HG02885 (cell line): ENCODE measurements around the gene THOC1.

Experiments
- ATAC-seq: cut with Tn5 transposase; IDR thresholded peaks from one replicate; pipeline ENCODE4 v1.9.1; 2021; ENCODE audit warnings: mild to moderate bottlenecking; ENCODE audit not compliant: unreplicated experiment, poor library complexity

THOC1 gene

DNA sequence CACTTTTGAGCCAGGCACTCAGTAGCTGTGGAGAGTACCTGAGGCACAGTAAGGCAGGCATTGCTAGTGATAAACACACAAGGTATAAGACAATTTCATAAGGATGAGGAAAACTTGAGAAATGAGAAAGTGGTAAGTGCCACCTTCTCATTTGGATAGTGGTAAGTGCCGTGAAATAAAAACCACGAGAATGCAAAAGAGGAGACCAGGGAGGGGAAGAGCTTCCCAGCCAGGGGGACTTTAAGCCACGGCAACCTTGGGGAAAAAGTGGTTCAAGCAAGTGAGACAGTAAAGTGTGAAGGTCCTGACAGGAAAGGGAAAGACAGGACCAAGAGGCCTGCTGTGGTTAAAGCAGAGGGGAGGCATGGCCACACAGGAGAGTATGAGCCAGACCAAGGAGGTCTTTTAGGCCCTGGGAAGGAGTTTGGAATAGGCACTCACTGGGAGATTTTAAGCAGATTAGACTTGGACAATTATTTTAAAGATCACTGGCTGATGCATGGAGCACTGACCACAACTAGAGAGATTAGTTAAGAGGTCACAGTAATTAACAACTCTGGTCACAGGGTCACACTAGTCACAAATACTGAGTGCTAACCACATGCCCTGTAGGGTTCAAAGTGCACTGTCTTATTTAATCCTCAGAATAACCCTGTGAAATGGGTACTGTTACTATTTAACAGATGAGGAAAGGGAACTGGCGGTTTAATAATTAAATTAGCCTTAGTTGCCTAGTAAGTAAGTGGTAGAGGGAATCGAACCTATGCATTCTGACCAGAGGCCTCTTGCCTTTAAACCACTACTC, 50.1 kb downstream of the THOC1 start:
- no peak for ATAC-seq

DNA sequence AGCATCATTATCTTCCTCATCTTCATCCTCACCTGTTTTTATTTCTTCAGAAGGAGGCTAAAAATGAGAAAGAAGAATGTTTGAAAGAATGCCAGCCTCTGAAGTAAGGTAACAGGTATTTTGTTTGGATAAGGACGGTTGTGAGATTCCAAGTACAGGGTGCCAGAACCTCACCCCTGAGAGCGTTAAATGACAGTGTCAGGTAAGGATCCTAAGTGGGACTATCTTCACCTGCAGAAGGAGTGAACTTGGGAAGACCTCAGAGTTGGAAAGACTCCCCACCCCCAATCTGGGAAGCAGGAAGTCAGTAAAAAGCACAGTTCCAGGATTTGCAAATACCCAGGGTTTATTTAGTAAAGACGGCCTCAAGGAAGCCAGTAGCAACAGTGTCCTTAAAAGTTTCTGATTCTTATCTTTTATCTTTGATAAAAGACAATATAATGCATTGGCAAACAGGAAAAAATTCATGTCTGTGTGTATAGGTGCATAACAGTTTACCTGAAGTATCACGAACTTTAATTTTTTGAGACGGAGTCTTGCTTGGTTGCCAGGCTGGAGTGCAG, 52.3 kb downstream of the THOC1 start:
- no peak for ATAC-seq

DNA sequence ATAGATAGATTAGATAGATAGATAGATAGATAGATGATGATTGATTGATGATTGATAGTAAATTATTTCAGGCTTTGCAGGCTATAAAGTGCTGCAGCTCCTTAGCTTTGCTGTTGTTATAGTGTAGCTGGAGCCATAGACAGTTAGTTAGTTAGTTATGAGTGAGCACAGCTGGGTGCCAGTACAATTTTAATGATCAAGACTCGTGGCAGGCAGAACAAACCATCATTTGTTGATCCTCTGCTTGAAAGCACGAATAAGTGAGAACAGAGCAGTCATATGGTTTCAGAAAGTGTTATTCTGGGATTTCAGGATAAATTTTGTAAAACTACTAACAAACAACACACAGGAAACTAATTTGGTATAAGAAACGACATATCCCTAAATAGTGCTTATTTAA, 53.9 kb downstream of the THOC1 start:
- no peak for ATAC-seq

DNA sequence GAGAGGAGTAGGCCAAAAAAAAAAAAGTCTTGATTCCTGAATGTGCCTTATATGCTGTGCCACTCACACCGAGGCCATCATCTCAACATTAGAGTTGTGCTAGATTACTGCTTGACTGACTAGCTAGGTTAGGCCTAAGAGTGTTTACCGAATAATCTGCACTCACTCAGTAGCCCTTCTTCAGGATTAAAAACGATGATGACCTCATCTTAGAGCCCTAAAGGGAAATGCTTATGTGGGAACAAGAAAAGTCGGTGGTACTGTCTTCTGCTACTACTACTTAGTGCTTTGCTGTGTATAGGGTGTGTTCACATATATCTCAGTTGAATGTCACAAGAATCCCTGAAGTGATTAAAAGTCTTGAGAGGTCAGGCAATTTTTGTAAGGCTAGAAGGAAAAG, 54.3 kb downstream of the THOC1 start:
- ATAC-seq: no peak

DNA sequence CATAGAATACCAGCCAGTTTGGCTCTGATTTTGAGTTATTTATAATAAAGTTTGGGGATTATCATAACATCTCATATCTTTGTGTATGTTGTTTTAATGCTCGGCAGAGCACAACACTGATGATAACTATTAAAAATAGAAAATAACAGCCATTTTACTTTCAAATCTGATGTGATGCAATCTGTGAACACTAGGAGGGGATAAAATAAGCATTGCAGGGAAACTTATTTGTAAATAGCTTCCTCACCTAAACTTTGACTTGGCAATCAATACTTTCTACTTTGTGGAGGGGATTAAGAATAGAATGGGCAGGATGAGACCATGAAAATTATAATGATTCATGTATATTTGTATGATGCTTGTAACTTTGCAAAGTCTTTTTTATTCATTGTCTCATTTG, 55.1 kb downstream of the THOC1 start:
- ATAC-seq: no peak

DNA sequence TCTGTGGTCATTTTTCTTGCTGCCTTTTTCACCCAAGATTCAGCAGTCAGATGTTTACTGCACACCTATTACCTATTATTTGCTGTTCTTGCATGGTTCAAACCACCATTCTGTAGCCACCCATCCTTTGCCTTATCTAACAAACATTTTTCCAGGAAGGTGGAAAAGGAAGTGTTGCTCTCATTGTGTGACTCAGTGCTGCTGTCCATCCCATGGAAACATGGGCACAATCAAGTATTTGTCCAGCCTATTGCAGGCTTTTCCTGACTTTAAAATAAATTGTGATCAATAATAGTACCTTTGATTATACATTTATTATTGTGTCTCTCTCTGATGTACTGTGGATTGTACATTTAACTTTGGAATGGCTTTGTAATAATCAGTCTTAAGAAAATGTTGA, 56.3 kb downstream of the THOC1 start:
- no peak for ATAC-seq

DNA sequence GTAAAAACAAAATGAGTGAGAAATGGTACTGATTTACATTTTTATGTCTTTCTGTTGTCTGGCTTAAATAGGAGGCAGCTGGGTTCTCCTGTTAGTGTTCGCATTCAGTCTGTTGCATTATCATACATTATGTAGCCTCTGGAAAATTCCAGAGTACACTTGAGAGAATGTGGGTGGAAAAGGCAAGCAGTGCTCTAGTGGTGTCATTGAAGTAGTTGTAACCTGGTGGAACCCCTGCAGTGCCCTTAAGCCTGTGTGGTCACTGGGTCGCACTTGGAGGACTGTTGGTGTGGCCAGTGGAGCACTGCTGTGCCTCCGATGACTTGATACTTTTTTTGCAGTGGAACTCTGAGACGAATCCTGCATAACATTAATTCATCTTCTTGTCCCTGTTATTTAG, 57.1 kb downstream of the THOC1 start:
- no peak for ATAC-seq

DNA sequence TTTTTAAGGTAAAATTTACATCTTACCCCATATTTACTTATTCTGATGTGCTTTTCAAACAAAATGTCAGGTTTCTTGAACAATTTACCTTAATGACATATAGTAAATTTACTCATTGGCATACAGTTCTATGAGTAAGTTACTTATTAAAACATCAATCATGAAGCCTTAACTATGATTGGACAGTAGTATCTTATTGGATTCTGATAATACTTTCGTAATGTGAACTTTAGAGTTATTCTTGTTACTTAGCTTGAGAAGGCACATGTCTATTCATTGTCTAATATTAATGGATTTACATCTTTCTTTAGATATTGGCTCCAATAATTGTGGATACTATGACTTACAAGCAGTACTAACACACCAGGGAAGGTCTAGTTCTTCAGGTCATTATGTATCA, 57.8 kb downstream of the THOC1 start:
- ATAC-seq: no peak

DNA sequence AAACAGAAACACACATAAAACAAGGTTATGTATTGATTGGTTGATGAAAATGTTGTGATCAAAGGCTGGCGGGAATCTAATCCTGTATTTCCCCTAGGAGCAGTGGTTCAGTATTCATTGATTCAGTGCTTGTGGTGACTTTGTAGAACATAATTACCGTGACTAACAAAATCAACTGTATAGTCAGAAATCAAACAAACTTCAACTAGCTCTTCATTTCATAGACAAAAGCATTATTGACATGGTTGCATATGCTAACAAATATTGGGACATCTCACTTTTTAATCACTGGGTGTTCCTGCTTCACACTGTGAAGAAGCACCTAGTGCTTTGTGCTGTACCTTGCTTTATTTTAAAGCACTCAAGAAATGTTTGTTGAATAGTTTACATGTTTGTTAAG, 68.1 kb downstream of the THOC1 start:
- no peak for ATAC-seq

DNA sequence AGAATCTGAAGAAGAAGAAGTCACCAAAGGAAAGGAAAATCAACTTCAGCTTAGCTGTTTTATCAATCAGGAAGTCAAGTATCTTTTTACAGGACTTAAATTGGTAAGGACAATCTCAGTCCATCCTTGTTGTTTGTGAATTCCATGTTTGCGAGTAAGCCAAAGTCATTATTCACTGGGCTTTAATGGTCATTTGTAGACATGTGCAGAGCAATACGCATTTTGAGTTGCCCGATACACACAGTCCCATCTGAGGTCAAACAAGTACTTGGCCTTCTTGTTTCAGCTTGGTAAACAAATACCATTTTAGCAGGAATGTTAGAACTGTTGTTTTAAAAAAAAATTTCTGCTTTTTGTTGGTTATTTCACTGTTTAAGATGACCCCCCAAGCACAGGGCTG, 68.6 kb downstream of the THOC1 start:
- ATAC-seq: no peak

DNA sequence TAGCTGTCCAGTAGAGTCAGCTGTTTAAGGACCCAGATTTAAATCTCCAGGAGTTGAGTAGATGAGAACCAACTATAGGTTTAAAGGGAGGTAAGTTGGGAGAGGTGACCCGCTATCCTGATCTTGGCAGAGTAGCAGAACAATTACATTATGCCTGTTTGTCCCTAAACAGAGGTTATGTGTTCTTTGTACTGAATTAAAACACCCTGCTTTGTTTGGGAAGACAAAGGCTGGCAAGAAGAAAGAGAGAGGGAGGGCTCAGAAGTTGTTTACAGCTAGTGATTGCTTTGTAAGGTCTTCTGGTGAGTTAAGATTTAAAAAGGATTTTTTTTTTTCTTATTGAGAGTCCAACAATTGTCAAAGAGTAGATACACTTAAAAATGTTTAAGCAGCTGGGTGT, 72.2 kb downstream of the THOC1 start:
- no peak for ATAC-seq

DNA sequence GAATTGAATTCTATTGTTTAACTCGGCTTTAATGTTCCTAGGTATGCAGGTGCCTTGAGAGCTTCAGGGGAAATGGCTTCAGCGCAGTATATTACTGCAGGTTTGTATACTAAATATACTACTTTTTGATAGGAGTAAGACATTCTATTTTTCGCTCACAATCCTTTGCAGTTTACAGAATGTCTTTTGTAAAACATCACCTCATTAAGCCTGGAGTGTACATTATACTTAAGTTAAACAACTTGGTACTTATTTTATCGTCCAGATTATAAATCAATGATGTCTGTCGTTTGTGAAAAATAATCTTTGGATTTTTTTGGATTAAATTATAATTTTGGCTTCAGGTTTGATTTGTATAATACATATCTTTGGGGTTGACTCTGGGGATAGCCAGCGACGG, 75.0 kb downstream of the THOC1 start:
- no peak for ATAC-seq

DNA sequence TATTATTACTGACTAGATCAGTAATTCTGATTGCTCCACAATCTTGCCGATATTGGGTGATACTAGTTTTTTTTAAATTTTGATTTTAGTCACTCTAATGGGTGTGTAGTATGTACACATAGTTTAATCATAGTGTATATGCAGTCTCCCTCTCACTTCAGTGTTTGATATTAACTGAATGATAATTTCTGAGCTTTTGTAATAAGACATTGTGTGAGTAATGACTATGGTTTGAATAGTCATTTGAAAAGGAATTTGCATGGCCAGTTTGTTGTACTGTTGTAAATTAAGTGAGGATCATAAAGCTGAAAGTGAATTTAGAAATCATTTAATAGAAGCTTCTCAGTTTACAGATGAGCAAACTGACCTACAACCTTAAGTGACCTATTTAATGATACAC, 76.1 kb downstream of the THOC1 start:
- ATAC-seq: no peak

DNA sequence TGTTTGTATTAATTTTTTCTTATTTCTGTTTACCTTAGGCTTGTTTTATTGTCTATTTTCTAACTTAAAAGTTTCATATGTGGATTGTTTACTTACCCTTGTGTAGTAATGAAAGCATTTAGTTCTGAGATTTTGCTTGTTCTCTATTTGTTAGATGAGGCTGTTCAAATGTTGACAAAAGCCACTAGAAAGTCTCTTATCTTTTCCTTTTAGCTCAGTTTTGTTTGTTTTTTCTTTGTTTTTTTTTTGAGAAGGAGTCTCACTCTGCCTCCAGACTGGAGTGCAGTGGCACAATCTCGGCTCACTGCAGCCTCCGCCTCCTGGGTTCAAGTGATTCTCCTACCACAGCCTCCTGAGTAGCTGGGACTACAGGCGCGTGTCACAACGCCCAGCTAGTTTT, 78.6 kb downstream of the THOC1 start:
- ATAC-seq: no peak

DNA sequence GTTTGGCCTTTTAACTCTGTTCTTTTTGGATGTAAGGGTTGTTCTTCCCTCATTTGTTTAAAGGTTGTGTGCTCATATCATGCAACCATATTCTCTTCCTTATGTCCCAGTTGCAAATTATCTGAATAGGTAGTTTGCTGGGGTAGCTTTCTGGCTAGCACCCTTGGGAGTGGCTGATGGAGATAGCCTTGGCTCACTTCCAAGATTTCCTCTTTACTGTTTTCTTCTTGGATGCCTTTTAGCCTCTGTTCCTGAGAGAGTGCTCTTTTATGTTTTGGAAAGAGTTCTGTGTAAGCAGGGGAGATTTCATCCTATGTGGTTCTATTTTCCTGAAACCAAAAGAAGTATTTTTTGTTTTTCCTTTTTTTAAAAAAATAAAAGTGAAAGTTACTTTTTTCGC, 84.1 kb downstream of the THOC1 start:
- no peak for ATAC-seq

DNA sequence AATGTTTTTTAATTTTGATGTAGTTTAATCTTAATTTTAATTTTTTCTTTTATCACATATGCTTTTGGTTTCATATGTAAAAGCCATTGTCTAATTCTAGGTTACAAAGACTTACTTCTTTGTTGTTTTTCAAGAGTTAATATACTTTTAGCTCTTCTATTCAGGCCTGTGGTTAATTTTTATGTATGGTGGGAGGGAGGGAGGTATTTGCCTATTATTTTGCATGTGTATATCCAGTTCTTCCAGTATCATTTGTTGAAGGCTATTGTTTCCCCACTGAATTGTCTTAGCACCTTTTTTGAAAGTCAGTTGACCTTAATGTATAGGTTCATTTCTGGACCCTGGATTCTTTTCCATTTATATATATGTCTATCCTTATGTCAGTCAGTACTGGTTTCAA, 86.1 kb downstream of the THOC1 start:
- ATAC-seq: no peak

DNA sequence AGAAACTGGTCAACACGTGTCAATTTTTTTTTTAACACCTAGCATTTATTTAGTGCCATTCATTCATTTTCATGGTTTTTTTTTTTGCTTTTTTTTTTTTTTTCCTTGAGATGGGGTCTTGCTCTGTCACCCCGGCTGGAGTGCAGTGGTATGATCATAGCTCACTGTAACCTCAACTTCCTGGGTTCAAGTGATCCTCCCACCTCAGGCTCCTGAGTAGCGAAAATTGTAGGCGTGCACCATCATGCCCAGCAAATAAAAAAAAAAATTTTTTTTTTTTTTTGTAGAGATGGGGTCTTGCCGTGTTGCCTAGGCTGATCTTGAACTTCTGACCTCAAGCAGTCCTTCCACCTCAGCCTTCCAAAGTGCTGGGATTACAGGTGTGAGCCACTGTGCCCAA, 88.3 kb downstream of the THOC1 start:
- no peak for ATAC-seq

DNA sequence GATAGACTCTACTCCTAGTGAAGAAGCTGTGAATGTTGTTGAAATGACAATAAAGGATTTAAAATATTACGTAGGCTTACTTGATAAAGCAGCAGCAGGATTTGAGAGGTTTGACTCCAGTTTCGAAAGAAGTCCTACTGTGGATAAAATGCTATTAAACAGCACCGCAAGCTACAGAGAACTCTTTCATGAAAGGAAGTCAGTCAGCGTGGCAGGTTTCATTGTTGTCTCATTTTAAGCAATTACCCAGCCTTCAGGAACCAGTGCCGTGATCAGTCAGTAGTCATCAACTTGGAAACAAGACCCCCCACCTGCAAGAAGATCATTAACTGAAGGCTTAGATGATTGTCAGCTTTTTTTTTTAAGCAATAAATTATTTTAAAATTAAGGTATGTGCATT, 95.5 kb downstream of the THOC1 start:
- no peak for ATAC-seq
